NCI-H1092 (cell line): ENCODE measurements around the gene VSIG4.
"Not testable (repeated sequence)": the region's sequence is repeated elsewhere in the genome, so short reads cannot be mapped to it uniquely, and the experiment has no call there.

ENCODE experiments used
- DNase-seq: peaks from one replicate; lab custom pipeline; 2025; lab: John Stamatoyannopoulos, UW

Gene VSIG4

GRCh38 chrX:66039944-66040343, at the start of gene VSIG4:
VSIG4 (minus strand) TSS chrX:66040080; CDS start chrX:66039998, 82 bp downstream.
- no peak for DNase-seq

DNA sequence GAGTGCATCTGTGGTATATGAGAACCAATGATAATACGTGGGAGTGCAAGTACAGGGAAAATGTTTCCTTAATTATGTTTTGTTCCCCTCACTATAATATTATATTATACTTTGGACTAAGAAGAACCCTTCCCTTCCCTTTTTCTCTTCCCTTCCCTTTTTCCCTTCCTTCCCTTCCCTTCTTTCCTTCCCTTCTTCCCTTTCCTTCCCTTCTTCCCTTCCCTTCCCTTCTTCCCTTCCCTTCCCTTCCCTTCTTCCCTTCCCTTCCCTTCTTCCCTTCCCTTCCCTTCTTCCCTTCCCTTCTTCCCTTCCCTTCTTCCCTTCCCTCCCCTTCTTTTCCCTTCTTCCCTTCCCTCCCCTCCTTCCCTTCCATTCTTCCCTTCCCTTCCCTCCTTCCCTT, 36.9 kb upstream of the VSIG4 start:
- no peak for DNase-seq

GRCh38 chrX:66074920-66075879, 35.3 kb upstream of the VSIG4 start:
- no peak for DNase-seq

DNA sequence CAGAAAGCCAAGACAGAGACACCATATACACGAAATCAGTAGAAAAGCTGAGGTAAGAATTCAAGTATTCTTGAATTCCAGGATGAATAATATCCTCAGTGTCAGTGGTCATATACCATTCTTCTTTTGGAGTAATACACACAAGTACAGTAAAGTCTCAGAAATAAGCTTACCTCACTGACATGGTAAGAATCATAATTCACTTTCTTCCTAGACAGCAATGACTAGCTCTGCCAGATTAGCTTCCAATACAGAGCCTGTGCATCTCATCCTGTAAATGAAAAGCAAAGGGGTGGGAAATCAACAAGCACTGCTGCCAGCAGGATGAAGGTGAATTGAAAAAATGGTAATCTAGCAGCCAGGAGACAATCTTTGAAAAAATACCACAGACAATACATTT, 31.2 kb upstream of the VSIG4 start:
- no peak for DNase-seq

DNA sequence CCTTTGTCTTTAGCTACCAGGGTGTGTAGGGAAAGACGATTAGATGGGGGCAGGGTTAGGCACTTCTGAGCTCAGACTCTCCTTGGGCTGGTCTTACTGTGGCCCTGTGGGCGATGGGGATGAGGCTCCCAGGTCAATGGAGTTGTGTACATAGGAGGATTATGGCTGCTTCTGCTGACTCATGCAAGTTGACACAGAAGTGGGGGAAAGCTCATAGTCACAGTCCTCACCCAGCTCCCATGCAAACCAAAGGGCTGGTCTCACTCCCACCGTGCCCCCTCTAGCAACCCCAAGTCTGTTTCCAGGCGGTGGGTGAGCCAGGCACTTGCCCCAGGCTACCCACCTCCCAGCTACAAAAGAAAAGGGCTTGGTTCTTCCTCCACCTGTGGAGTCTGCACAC, 24.4 kb upstream of the VSIG4 start:
- no peak for DNase-seq

GRCh38 chrX:66057019-66057418, 17.1 kb upstream of the VSIG4 start:
- not testable (repeated sequence) for DNase-seq

- DNase-seq, result no peak
Observed at GRCh38 chrX:66054978-66055377, 15.1 kb upstream of the VSIG4 start.

- no peak for DNase-seq
Observed at GRCh38 chrX:66053414-66053813, 13.5 kb upstream of the VSIG4 start.

GRCh38 chrX:66051980-66052379, 12.1 kb upstream of the VSIG4 start:
- DNase-seq, result no peak

- no peak for DNase-seq
Observed at GRCh38 chrX:66050140-66050569, 10.3 kb upstream of the VSIG4 start.

DNA sequence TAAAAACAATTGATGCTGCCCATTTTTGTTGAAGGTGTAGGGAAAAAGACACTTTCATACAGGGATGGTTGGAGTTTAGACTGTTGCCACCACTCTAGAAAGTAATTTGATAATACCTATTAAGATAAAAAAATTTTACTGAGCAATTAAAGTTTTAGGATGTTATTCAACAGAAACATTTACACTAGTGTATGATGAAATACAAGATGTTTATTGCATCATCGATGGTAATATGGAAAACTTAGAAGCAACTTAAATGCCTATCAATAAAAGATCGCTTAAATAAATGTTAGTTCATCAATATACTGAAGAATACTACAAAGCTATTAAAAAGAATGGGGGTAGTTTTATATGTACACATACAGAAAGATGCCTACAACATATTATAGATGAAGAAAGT, 9.2 kb upstream of the VSIG4 start:
- DNase-seq, result no peak

- no peak for DNase-seq
Observed at GRCh38 chrX:66046612-66047235, 6.8 kb upstream of the VSIG4 start.

DNA sequence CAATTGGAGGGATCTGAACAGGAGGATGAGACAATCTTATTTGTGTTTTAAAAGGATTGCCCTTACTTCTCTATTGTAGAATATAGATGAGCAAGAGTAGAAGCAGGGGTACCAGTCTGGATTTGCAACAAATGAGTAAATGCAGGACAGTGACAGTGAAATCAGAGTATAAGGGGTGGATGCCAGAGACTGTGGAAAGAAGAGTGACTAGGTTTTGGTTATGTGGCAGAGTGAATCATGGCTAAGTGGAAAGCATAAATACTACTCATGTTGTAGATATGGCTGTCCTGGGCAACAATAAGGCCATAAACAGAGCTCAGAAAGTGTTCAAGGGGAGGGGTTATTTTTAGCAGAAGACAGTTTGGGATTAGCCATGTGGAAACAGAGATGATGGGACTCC, 6.0 kb upstream of the VSIG4 start:
- no peak for DNase-seq

- no peak for DNase-seq
Observed at GRCh38 chrX:66043584-66043983, 3.7 kb upstream of the VSIG4 start.

- DNase-seq, result no peak
Observed at GRCh38 chrX:66042307-66043077, 2.6 kb upstream of the VSIG4 start.

DNA sequence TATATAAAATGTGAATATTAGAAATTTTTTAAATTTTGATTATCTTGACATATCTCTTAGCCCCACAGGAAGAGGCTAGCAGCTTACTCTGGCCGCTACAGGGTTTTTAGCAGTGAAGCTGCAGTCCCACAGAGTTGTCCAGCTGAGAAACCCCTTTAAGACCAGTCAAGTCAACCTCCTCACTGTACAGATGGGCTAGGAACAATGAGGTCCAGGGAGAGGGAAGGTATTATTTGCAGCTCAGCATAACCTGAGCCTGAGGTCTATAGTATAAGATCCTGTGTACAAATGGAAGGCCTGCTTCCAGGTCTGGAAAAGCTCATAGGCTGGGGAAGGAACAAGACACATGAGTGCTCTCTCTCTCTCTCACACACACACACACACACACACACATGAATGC, 1.8 kb downstream of the VSIG4 start:
- no peak for DNase-seq

DNA sequence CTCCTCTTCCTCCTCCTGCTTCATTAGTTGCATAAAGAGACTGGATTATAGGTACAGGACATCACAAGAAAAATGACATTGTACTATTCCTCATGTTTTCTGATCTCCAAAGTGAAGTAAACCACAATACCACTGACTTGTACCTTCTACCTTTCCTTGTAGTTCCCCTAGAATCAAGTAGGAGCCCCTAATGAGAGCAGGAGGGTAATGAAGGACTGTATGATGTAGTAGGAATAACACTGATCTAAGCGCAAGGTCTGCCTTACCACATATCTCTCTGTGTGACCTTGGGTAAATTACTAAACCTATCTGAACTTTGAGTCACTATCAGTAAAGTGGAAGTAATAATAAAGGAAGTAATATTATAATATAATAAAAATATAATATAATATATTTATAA, 3.6 kb downstream of the VSIG4 start:
- DNase-seq, result no peak

GRCh38 chrX:66035667-66036066, 4.2 kb downstream of the VSIG4 start:
- no peak for DNase-seq

DNA sequence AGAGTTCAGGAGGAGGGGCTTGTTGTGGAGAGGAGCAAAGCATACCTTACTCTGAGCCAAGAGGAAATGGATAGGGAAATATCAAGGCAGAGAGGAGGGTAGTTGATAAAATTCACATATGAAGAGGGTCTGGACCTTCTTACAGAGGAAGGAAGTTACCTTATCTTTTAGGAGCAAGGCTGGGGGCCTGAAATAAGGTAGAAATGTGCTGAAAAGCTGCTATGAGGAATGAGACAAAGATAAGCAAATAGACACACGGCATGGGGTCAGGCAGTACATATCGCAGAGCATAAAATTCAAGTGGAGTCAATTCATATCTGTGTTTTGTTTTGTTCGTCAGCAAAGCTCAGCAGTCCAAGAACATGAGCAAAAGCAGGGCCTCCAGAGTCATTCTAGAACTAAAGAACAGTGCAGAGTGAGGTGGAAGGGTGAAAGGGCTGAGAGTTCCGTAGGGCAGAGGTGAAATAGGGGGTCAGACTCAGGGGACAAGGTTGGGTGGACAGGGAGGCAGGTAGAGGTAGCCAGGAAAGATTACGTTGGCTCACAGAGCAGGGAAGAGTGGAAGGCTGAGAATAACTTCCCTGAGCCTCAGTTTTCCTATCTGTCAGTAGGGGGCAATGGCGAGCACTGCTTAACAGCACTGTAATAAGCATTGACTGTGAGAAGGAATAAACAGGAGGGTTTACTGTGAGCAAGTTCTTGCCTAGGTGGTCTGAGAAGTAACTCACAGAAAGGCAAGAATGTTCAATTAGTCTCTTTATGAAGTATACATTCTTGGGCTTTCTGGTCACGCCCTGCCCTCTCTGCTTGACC, 9.2 kb downstream of the VSIG4 start:
- no peak for DNase-seq

- DNase-seq, result no peak
Observed at GRCh38 chrX:66028936-66029335, 10.9 kb downstream of the VSIG4 start.

- DNase-seq, result no peak
Observed at GRCh38 chrX:66024570-66024969, 15.3 kb downstream of the VSIG4 start.

- no peak for DNase-seq
Observed at GRCh38 chrX:66024092-66024467, 15.8 kb downstream of the VSIG4 start.
